HG03460 (cell line): ENCODE data around the gene PSD2.

Source experiments
- ATAC-seq: cut with Tn5 transposase; IDR thresholded peaks from one replicate; pipeline ENCODE4 v1.9.1; 2021; ENCODE audit not compliant: unreplicated experiment

Gene PSD2

GRCh38 chr5:139835656-139836055, 40.0 kb downstream of the PSD2 start:
- no peak for ATAC-seq

- ATAC-seq: no peak
Measured at GRCh38 chr5:139836469-139837208, 41.0 kb downstream of the PSD2 start.

GRCh38 chr5:139837711-139838380, 42.2 kb downstream of the PSD2 start:
- no peak for ATAC-seq

GRCh38 chr5:139838381-139839197, 43.0 kb downstream of the PSD2 start:
- no peak for ATAC-seq

GRCh38 chr5:139839232-139839815, 43.7 kb downstream of the PSD2 start:
- ATAC-seq: no peak

GRCh38 chr5:139839918-139840317, 44.3 kb downstream of the PSD2 start:
- ATAC-seq: no peak

- no peak for ATAC-seq
Measured at GRCh38 chr5:139841549-139841948, 45.9 kb downstream of the PSD2 start.

- no peak for ATAC-seq
Measured at GRCh38 chr5:139842321-139842720, 46.7 kb downstream of the PSD2 start.

GRCh38 chr5:139843991-139844390, 48.4 kb downstream of the PSD2 start:
- ATAC-seq: no peak

- ATAC-seq: peak; percentile 40
Measured at GRCh38 chr5:139844472-139845145, 49.0 kb downstream of the PSD2 start.

GRCh38 chr5:139845846-139846681, 50.5 kb downstream of the PSD2 start:
- no peak for ATAC-seq

GRCh38 chr5:139847091-139847490, 51.5 kb downstream of the PSD2 start:
- ATAC-seq: no peak

- ATAC-seq: peak; percentile 66
Measured at GRCh38 chr5:139847790-139848507, 52.3 kb downstream of the PSD2 start.

GRCh38 chr5:139848508-139849100, 53.0 kb downstream of the PSD2 start:
- peak; percentile 16 for ATAC-seq

- ATAC-seq: no peak
Measured at GRCh38 chr5:139849501-139849900, 53.9 kb downstream of the PSD2 start.

- no peak for ATAC-seq
Measured at GRCh38 chr5:139849942-139850341, 54.3 kb downstream of the PSD2 start.

GRCh38 chr5:139850423-139851016, 54.9 kb downstream of the PSD2 start:
- no peak for ATAC-seq

- ATAC-seq: no peak
Measured at GRCh38 chr5:139851558-139851957, 56.0 kb downstream of the PSD2 start.
